Measurements from ENCODE around the gene KLHDC1. TPM values are rescaled to one million over a fixed set of nuclear protein-coding genes. Genes with fewer than 3 reads are reported as not detected.
"Not testable (repeated sequence)": the region's sequence is repeated elsewhere in the genome, so short reads cannot be mapped to it uniquely, and the experiment has no call there.

Gene KLHDC1
- total RNA-seq, 1 donor from 2014 or later = 6.6 TPM

DNA sequence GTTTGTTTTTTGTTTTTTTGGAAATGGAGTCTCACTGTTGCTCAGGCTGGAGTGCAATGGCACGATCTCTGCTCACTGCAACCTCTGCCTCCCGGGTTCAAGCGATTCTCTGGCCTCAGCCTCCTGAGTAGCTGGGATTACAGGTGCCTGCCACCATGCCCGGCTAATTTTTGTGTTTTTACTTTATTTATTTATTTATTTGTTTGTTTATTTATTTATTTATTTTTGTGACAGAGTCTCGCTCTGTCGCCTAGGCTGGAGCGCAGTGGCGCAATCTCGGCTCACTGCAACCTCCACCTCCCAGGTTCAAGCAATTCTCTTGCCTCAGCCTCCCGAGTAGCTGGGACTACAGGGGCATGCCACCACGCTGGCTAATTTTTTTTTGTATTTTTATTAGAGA lies 18.1 kb downstream of the KLHDC1 start:
- intact Hi-C loops (cut with DNase I); DNase-seq (ENCODE audit: low spot score): not testable (repeated sequence)

DNA sequence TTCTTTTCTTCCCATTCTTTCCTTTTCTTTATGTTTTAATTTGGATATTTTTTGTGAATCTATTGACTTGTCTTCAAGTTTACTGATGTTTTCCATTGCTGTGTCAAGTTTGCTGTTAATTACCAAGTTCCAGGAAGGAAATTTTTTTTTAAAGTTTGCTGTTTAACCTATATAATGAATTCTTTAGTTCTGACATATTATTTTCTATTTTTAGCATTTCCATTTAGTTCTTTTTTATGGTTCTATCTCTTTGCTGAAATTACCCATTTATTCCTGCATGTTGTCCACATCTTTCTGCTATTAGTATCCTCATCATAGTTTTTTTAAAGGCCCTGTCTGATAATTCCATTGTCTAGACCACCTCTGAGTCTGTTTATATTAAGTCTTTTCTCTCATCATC lies 27.8 kb downstream of the KLHDC1 start:
- DNase-seq (ENCODE audit: low spot score) = no peak
- intact Hi-C loops (cut with DNase I) = no loop called here

DNA sequence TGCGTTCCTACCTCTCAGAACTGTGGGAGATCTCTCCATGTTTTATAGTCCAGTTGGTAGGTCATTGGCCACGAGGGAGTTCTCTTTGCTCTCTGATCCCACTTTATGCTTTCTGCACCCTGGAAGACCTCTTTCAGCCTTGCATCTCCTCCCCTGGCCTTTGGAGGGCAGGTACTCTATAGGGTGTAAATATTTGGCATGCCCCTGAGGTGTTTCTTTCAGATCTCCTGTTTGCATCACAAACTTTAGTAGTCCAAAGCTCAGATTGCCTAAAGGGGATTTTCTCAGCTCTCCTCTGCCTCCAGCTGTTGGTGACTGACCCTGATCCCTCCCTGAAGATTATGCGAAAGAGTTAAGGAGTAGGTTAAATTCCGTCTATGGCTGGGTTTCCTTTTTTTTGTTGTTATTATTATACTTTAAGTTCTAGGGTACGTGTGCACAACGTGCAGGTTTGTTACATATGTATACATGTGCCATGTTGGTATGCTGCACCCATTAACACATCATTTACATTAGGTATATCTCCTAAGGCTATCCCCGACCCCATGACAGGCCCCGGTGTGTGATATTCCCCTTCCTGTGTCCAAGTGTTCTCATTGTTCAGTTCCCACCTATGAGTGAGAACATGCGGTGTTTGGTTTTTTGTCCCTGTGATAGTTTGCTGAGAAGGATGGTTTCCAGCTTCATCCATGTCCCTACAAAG lies 29.0 kb downstream of the KLHDC1 start:
- DNase-seq (ENCODE audit: low spot score); intact Hi-C loops (cut with DNase I): not testable (repeated sequence)

DNA sequence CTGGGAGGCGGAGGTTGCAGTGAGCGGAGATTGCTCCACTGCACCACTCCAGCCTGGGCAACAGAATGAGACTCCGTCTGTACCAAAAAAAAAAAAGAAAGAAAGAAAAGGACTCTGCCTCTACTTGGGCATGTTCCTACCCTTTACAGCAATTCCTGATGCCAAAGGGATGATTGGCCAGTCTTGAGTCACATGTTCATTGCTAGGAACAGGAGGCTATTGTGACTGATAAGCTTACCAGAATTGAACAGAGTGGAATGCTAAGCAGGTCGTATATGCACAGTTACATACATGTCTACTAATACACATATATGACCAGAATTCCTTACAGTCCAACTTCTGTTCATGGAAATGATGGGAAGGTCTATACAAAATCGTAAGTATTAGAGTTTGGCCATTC lies 34.3 kb downstream of the KLHDC1 start:
- intact Hi-C loops (cut with DNase I) = no loop called here
- DNase-seq (ENCODE audit: low spot score) = no peak

DNA sequence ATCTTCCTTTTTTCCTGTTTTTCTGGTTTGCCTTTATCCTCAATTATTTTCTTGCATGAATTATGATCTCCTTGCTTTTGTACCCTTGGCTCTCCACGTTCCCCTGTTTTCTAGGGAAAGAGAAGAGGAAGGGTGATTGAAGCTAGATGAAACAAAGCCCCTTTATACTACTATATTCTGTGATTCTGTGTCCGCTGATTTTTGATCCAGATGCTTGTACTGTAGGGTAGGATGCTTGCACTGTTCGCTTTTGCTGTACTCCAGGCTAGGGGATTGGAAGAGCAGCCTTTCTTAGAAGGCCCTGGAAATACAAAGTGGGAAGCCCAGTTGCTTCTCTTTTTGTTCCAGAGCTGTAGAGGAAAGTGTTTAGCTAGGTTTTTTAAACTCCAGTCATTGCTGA lies 40.0 kb downstream of the KLHDC1 start:
- no peak for DNase-seq (ENCODE audit: low spot score)
- intact Hi-C loops (cut with DNase I) = no loop called here

DNA sequence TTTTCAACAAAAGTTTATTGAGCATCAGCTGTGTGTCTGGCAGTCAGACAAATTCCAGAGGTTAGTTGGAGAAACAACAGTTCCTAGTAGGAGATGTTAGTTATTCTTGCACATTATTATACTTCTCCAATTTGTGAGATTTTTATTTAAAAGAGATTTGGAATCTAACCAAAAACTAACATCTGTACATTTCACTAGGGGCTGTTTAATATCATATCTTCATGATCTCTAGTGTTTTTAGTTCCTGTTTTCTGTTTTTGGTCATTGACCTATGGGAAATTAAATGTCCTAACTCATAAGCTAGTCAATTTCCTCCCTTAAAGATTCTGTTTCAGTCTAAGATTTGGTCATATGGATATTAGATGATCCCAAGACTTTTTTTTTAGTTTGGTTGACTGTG lies 40.9 kb downstream of the KLHDC1 start:
- intact Hi-C loops (cut with DNase I) = no loop called here
- no peak for DNase-seq (ENCODE audit: low spot score)

DNA sequence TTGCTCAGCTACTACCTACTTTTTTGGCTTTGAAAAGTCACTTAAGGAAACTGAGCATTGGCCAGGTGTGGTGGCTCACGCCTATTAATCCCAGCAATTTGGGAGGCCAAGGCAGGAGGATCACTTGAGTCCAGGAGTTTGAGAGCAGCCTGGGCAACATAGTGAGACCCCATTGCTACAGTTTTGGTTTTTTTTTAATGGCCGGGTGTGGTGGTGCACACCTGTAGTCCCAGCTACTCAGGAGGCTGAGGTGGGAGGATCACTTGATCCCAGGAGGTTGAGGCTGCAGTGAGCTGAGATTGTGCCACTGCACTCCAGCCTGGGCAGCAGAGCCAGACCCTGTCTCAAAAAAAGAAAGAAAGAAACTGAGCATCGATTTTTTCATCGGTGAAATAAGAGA lies 42.7 kb downstream of the KLHDC1 start:
- DNase-seq (ENCODE audit: low spot score); intact Hi-C loops (cut with DNase I): not testable (repeated sequence)

DNA sequence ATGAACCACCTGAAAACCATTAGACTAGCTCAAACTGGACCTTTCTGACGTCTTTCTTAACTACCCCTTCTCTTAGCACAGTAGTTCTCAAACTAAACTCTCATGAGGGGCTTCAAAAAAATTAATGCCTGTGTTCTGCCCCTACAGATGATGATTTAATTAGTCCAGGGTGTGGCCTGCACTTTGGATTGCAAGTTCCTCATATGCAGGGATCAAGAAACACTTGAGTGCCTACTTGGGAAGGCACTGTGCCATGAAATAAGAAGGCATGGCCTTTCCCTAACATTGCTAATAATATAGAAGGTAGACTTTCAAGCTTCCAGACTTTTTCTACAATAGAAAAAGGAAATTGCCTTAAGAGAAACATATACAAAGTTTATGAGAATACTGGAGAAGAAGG lies 52.3 kb downstream of the KLHDC1 start:
- intact Hi-C loops (cut with DNase I) = no loop called here
- DNase-seq (ENCODE audit: low spot score) = no peak

DNA sequence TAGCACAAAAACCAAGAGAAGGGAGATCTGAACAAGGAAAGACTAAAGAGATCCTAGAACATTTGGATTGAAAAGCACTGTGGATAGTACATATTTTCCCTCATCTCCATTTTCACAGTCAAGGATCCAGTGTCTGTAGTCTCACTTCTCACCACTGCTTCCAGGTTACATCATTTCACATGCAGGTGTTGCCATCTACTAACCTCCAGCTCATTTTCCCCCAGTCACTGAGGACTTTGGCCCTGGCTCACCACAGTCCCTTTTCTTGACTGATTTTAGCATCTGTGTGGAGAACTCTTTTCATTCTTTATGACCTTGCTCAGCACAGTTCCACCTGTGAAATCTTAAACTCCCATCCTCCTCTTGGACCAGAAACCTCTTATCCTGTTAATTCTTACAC lies 53.6 kb downstream of the KLHDC1 start:
- intact Hi-C loops (cut with DNase I) = not testable (repeated sequence)

DNA sequence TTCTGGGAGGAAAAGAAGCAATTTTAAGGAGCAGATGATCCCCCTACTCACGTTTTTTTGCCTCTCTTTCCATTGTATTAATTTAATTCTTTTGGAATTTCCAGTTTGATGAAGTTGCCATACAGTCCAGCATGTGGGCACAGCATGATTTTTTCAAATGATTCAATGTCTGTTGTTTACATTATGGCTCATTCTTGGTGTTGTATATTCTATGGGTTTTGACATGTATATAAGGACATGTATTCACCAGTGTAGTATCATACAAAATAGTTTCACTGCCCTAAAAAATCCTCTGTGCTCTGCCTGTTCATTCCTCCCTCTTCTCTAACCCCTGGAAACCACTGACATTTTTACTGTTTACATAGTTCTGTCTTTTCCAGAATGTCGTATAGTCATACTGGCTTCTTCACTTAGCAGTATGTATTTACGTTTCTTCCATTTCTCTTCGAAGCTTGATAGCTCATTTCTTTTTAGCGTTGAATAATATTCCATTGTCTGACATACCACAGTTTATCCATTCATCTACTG lies 61.7 kb downstream of the KLHDC1 start:
- DNase-seq (ENCODE audit: low spot score) = no peak
- intact Hi-C loops (cut with DNase I) = no loop called here

More for the DNA sequence above, 53.6 kb downstream of the KLHDC1 start:
- not testable (repeated sequence) for DNase-seq (ENCODE audit: low spot score)

DNA sequence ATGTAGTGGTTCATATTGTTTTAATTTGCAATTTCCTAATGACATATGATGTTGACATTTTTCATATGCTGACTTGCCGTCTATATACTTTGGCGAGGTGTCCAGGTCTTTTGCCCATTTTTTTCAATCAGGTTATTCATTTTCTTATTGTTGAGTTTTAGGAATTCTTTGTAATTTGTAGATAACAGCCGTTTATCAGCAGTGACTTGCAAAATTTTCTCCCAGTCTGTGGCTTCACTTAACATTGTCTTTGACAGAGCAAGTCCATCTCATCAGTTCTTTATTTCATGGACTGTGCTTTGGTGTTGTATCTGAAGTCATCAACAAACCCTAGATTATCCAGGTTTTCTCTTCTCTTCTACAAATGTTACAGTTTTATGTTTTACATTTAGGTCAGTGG lies 62.5 kb downstream of the KLHDC1 start:
- intact Hi-C loops (cut with DNase I) = no loop called here
- DNase-seq (ENCODE audit: low spot score) = no peak

DNA sequence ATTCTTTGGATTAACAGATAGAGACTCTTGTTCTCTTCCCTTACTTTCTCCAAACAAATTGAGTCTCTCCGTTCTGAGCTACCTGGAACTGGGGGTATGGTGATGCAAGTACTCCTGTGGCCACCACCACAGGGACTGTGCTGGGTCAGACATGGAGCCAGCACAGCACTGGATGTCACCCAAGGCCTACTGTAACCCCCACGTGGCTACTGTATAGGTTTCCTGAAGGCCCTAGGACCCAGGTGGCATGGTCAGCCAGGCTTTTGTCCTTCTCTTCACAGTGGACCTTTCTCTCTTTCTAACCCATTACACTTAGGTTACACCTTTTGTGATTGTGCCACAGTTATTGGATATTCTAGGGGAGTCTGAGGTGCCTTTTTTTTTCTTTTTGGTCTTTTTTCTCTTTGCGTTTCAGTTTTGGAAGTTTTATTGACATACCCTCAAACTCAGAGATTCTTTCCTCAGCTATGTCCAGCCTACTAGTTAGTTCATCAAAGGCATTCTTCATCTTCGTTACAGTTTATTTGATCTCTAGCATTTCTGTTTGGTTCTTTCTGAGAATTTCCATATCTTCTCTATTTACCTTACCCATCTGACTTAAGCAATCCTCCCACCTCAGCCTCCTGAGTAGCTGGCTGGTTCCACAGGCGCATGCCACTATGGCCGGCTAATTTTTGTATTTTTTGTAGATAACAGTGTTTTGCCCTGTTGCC lies 69.1 kb downstream of the KLHDC1 start:
- intact Hi-C loops (cut with DNase I) = no loop called here
- no peak for DNase-seq (ENCODE audit: low spot score)

DNA sequence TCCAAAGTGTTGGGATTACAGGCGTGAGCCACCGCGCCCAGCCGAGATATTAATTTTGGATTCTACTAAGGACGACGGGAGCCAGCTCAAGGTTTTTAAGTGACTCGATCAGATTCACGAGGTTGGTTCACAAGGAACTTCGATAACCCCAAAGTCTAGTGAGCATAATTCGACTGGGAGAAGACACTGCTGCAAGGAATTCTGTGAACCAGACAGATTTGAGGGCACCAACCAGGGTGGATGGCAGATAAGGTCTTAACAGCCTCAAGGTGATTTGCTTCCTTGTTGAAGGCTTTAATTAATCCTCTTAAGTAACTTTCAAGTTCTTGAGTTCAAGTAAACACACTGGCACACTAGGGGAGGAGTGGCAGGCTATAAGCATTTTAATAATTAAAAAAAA lies 73.9 kb downstream of the KLHDC1 start:
- intact Hi-C loops (cut with DNase I) = no loop called here

DNA sequence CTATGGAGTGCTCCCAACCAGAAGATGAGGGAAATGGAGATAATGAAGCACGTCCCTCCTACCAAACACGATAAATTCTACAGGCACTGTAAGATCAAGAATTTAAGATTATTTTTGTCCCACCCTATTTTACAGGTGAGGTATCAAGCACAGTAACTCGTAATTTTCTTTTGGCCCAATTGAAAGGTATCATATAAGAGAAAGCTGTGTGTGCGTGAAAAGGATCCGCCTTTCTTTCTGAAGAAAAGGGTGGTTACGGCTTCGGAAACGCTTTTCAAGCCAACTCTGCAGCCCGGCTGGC lies 74.3 kb downstream of the KLHDC1 start:
- intact Hi-C loops (cut with DNase I) = no loop called here
- DNase-seq (ENCODE audit: low spot score) = no peak

More for the DNA sequence above, 73.9 kb downstream of the KLHDC1 start:
- DNase-seq (ENCODE audit: low spot score) = no peak

DNA sequence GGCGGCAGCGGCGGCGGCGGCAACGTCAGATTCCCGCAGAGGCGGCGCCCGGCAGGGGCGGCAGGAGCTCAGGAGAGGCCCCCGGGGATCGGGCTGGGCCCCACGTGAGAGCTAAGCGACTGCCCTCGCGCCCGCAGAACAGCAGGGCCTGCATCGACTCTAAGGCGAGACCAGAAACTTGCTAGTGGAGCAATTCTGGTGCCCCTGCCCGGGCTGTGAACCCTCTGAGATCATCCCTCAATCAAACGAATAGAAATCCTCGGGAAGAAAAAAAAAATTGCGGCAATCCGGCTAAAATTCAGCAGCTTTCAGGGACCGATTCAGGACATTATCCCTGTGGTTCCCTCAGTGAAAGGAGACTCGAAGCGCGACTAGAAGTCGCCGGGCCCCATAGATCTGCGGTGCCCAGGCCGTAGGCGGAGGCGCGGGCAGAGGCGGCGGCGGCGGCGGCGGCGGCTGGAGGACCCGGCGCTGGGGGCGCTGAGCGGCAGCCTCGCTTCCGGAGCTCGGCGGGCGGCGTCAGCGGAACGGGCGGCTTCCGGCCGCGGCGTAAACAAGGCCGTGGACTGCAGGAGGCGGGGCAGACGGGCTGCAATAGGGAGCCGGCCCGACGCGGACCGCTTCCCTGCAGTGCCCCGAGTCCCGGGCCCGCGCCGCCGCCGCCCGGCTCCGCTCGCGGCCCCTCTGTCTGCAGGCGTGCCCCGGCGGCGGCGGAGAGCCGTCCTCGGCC lies 74.8 kb downstream of the KLHDC1 start, which contains the start of gene KLHDC2:
TSS of gene KLHDC2 (plus strand) at position 583 of the 730 bp plus-strand sequence. CDS start 316 bp downstream, outside the sequence.
- intact Hi-C loops (cut with DNase I) = loop anchor here (2.0 kb wide), 2 partner anchors 75 to 133 kb away; partner anchors contain the start of genes DNAAF2 and KLHDC1

DNA sequence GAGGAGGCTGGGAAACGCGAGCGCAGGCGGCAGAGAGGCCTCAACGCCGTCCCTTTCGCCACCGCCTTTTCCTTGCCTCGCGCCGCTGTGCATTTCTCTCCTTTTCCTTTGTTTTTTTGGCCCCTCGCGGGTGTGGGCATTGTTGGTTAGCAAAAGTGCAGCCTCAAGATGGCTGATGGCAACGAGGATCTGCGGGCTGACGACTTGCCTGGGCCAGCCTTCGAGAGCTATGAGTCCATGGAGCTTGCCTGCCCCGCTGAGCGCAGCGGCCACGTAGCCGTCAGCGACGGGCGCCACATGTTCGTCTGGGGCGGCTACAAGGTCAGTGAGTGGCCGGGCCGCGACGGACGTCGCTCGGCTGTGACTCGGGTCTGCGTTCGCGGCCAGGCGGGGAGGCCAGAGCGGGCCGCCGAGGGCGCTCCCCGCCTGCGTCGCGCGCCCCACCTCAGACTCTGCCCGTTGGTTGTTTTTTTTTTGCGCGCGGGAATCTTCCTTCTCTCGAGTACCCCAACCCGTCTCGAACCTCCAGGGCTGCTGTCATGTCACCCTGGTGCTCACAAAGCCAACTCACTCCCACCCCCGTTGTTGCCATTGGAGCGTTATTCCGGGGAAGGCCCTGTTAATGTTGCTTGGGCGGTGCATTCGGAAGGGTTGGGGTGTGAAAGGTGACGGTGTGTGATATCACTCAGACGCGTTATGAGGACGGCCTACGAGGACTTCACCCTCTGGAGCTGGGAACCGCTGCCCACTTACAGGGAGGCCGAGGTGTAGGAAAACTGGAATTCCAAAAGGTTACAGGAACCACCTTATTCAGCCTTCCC lies 75.6 kb downstream of the KLHDC1 start:
- intact Hi-C loops (cut with DNase I) = loop anchor here (2.0 kb wide), 2 partner anchors 76 to 134 kb away; partner anchors contain the start of genes DNAAF2 and KLHDC1

More for the DNA sequence above, 74.8 kb downstream of the KLHDC1 start, which contains the start of gene KLHDC2:
- DNase-seq (ENCODE audit: low spot score) = peak; percentile 95

DNA sequence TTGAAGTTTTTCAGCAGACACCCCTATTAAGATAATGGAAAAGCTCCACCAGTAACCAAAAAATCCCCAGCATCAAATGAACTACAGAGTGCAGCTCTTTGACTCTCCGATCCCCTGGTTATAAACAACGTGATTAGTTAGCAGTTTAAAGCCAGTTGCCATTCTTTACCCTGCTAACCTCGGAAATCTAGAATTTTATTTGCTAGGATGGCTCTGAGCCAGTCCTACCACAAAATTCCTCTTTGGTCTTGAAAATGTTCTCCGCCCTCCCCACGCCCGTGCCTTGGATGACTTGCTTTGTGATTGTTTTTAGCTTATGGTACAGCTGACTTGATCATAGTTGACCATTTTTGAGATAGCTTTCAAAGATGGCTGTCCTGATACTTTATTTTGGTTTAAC lies 76.3 kb downstream of the KLHDC1 start:
- no peak for DNase-seq (ENCODE audit: low spot score)
- intact Hi-C loops (cut with DNase I) = loop anchor here (2.0 kb wide), 2 partner anchors 76 to 134 kb away; partner anchors contain the start of genes DNAAF2 and KLHDC1

More for the DNA sequence above, 75.6 kb downstream of the KLHDC1 start:
- DNase-seq (ENCODE audit: low spot score) = peak; percentile 78

DNA sequence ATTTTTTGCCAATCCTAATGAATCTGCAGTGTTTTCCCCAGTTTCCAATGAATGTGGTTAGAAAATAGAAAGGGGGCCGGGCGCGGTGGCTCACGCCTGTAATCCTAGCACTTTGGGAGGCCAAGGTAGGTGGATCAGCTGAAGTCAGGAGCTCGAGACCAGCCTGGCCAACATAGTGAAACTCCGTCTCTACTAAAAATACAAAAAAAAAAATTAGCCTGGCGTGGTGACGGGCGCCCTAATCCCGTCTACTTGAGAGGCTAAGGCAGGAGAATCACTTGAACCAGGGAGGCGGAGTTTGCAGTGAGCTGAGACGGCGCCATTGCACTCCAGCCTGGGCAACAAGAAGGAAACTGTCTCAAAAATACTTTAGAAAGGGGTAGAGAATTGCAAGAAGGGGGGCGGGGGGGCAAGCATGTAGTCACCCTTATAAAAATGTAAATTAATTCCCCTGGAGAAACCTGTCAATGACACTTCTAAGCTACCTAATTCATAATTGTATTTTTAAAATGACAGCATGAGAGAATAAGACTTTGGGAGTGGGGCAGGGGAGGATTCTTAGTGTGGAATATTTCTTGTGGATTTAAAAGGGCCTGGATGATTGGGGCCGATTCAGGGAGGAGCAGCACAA lies 76.8 kb downstream of the KLHDC1 start:
- DNase-seq (ENCODE audit: low spot score) = no peak
- intact Hi-C loops (cut with DNase I) = loop anchor here (2.0 kb wide), 2 partner anchors 77 to 135 kb away; partner anchors contain the start of genes DNAAF2 and KLHDC1

Measured in cardiac septum (tissue), 1 donor.